Measurements from ENCODE around the gene DSCAM.

- no peak for TF ChIP-seq CTCF (IDR thresholded peaks at IDR 0.05; ENCODE audit: insufficient read depth, low read length, poor library complexity, severe bottlenecking)
- TF ChIP-seq EZH2phosphoT487 (conservative IDR thresholded peaks at IDR 0.05; ENCODE audit: low read length), result no peak
These were observed 178.2 kb downstream of the DSCAM start for GRCh38 chr21:40668555-40669275.

Measured in SU-DHL-6 (cell line).